Hepatocyte (in vitro differentiated cells): ENCODE data around the gene EVI5L. TPM values are rescaled to one million over a fixed set of nuclear protein-coding genes. Genes with fewer than 3 reads are reported as not detected.

Experiments used
- DNase-seq: peaks from one replicate; pipeline ENCODE4 v3.0.0-alpha.2; 2016; ENCODE audit warnings: low spot score
- H2AFZ ChIP-seq: fragments of 200-600 bp; sonication (generic); 2 replicates; pipeline ENCODE4 v1.6.0; 2016; ENCODE audit warnings: antibody characterized with exemption, mild to moderate bottlenecking
- H3K27ac ChIP-seq: fragments of 200-600 bp; sonication (generic); 2 replicates; pipeline ENCODE4 v1.5.1; 2016; ENCODE audit warnings: mild to moderate bottlenecking
- H3K27me3 ChIP-seq: fragments of 200-600 bp; sonication (generic); 2 replicates; pipeline ENCODE4 v1.6.1; 2016
- H3K36me3 ChIP-seq: fragments of 200-600 bp; sonication (generic); replicated peaks from 2 replicates; pipeline ENCODE4 v1.5.1; 2016; ENCODE audit warnings: low read depth; ENCODE audit not compliant: insufficient read depth
- H3K4me1 ChIP-seq: fragments of 200-600 bp; sonication (generic); 2 replicates; pipeline ENCODE4 v1.5.1; 2016; ENCODE audit warnings: mild to moderate bottlenecking, moderate library complexity; ENCODE audit not compliant: insufficient read depth
- H3K4me2 ChIP-seq: fragments of 200-600 bp; sonication (generic); 2 replicates; pipeline ENCODE4 v1.6.0; 2016
- H3K4me3 ChIP-seq: fragments of 200-600 bp; sonication (generic); 2 replicates; pipeline ENCODE4 v1.5.1; 2016; ENCODE audit warnings: mild to moderate bottlenecking
- H3K79me2 ChIP-seq: fragments of 200-600 bp; sonication (generic); 2 replicates; pipeline ENCODE4 v1.6.0; 2017; ENCODE audit warnings: mild to moderate bottlenecking
- H3K9me2 ChIP-seq: fragments of 200-600 bp; sonication (generic); replicated peaks from 2 replicates; pipeline ENCODE4 v1.6.0; 2017; ENCODE audit warnings: mild to moderate bottlenecking; ENCODE audit not compliant: insufficient read depth
- H3K9me3 ChIP-seq: fragments of 200-600 bp; sonication (generic); 2 replicates; pipeline ENCODE4 v1.5.1; 2016; ENCODE audit warnings: low read depth, mild to moderate bottlenecking
- H4K20me1 ChIP-seq: fragments of 200-600 bp; sonication (generic); 2 replicates; pipeline ENCODE4 v1.6.0; 2016; ENCODE audit warnings: mild to moderate bottlenecking; ENCODE audit not compliant: insufficient read depth, poor library complexity, severe bottlenecking
- EZH2 ChIP-seq: fragments of 200-600 bp; sonication (generic); IDR thresholded peaks from 2 replicates; pipeline ENCODE4 v1.6.1; 2016; ENCODE audit warnings: antibody characterized with exemption, mild to moderate bottlenecking, borderline replicate concordance
- EZH2phosphoT487 ChIP-seq: fragments of 200-600 bp; sonication (generic); IDR thresholded peaks from one replicate; pipeline ENCODE4 v1.6.1; 2018; ENCODE audit warnings: antibody characterized with exemption, mild to moderate bottlenecking, low read depth, moderate library complexity; ENCODE audit not compliant: unreplicated experiment, severe bottlenecking
- WGBS: methylation state at CpG from one replicate; pipeline ENCODE4 v1.1.6; 2016; ENCODE audit warnings: low lambda C conversion rate; ENCODE audit errors: missing lambda C conversion rate; 5-methylcytosine and 5-hydroxymethylcytosine counted together
- polyA plus RNA-seq: library from polyadenylated mRNA; unstranded; fragments of >200 nt; fragmentation: Nextera tagmentation; extraction: Ambion mirVana; gene quantifications from 2 replicates; pipeline ENCODE4 v1.2.1, GENCODE V29; 2016
- total RNA-seq: library from RNA; depleted of rRNA; stranded (reverse); fragments of >200 nt; gene quantifications from 2 replicates; pipeline ENCODE4 v1.2.3, GENCODE V29; 2014
- TF ChIP-seq, protein P1 (sequence below): fragments of 200-600 bp; sonication (generic); IDR thresholded peaks from 2 replicates; pipeline ENCODE4 v1.5.1; 2016; ENCODE audit warnings: antibody characterized with exemption, mild to moderate bottlenecking; ENCODE audit not compliant: poor library complexity

Gene EVI5L
- total and polyA plus RNA-seq, 2 experiments from 2014 or later: 10.7 to 11.5 TPM

DNA sequence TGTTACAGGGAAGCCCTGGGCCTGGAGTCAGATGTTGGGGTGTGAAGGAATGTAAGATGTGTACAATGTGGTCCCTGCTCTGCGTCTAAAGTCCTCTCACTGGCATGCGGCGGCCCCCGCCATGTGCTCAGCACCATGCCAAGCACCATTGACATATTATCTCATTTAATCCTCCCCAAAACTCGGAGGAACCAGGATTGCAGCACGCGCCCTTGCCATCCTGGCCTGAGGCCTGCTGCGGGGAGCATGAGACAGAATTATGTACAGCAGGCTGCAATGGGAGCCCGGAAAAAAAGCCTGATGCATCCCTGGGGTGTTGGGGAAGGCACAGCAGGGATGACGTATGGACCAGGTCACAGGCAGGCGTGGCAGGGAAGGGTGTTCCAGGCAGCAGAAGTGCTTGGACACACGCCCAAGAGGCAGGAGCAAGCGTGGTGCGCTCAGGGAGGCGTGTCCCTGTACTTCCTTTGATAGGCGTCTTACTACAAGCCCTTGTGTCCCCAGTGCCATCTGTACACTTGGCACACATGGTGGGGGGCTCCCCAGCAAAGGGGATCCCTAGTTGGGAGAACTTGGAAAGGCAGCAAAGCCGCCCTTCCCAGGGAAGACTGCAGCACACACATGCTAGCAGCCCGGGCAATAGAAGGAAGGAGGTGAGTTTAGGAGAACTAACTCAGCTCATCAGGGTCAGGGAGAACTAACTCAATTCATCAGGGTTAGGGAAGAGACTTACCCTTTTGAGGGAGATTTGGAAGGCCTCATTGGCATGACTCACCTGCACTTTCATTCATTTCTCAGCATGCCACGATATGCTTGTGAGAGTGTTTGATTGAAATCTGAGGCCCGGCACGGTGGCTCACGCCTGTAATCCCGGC is 3.4 kb downstream of the EVI5L start:
- peaks cover 13% of the 10 kb centered on the region for H3K79me2 ChIP-seq
- no peak overlapping the region for H3K4me2 ChIP-seq
- TF ChIP-seq, protein P1, sequence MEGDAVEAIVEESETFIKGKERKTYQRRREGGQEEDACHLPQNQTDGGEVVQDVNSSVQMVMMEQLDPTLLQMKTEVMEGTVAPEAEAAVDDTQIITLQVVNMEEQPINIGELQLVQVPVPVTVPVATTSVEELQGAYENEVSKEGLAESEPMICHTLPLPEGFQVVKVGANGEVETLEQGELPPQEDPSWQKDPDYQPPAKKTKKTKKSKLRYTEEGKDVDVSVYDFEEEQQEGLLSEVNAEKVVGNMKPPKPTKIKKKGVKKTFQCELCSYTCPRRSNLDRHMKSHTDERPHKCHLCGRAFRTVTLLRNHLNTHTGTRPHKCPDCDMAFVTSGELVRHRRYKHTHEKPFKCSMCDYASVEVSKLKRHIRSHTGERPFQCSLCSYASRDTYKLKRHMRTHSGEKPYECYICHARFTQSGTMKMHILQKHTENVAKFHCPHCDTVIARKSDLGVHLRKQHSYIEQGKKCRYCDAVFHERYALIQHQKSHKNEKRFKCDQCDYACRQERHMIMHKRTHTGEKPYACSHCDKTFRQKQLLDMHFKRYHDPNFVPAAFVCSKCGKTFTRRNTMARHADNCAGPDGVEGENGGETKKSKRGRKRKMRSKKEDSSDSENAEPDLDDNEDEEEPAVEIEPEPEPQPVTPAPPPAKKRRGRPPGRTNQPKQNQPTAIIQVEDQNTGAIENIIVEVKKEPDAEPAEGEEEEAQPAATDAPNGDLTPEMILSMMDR: no peak
- TF ChIP-seq EZH2 (no peak), EZH2phosphoT487 (no peak)
- H3K4me1 ChIP-seq: peaks cover 3% of the 10 kb centered on the region
- no peaks in the 10 kb centered on the region for H4K20me1 ChIP-seq
- H3K9me2 ChIP-seq: no peaks in the 10 kb centered on the region
- 88% methylated on average over 23 of the region's 23 CpGs for WGBS
- no peak overlapping the region for H3K27ac ChIP-seq
- no peak overlapping the region for H3K4me3 ChIP-seq
- H3K9me3 ChIP-seq: no peaks in the 10 kb centered on the region
- no peaks in the 10 kb centered on the region for H3K36me3 ChIP-seq
- DNase-seq: no peak
- H2AFZ ChIP-seq: no peak overlapping the region
- no peaks in the 10 kb centered on the region for H3K27me3 ChIP-seq

DNA sequence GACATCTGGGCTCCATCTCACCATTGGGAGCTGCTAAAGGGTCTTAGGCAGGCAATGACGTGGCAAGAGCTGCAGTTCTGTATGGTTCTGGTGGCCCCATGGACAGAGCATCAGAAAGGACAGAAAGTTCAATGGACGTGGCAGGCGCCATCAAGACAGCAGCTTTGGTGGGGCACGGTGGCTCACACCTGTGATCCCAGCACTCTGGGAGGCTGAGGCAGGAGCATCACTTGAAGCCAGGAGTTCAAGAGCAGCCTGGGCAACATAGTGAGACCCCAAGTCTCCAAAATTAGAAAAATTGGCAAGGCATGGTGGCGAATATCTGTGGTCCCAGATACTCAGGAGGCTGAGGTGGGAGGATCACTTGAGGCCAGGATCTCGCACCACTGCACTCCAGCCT is 9.5 kb downstream of the EVI5L start:
- Histone ChIP-seq H3K4me3 (no peak overlapping the region), H3K27me3 (no peaks in the 10 kb centered on the region), H3K36me3 (no peaks in the 10 kb centered on the region), H3K9me2 (no peaks in the 10 kb centered on the region), H3K4me1 (no peaks in the 10 kb centered on the region), H3K4me2 (no peak overlapping the region), H3K27ac (no peak overlapping the region), H4K20me1 (no peaks in the 10 kb centered on the region), H3K79me2 (peaks cover 5% of the 10 kb centered on the region), H3K9me3 (no peaks in the 10 kb centered on the region), H2AFZ (no peak overlapping the region)
- WGBS: 90% methylated on average over 6 of the region's 6 CpGs
- TF ChIP-seq, protein P1: no peak
- TF ChIP-seq EZH2: no peak
- TF ChIP-seq EZH2phosphoT487: no peak
- no peak for DNase-seq

DNA sequence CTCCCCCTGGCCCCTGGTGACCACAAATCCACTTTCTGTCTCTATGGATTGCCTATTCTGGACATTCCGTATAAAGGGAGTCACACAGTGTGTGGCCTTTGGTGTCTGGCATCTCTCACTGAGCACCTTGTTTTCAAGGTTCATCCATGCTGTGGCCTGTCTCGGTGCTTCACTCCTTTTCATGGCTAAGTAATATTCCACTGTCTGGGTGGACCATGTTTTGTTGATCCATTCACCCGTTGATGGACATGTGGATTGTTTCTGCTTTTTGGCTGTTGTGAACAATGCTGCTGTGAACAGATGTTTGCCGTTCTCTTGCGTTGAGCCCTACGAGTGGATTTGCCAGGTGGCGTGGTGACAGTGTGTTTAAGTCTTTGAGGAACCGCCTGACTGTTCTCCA is 10.6 kb downstream of the EVI5L start:
- 98% methylated on average over 8 of the region's 8 CpGs for WGBS

More for the DNA sequence above, 10.6 kb downstream of the EVI5L start:
- DNase-seq: no peak
- Histone ChIP-seq H4K20me1 (no peaks in the 10 kb centered on the region), H3K79me2 (no peaks in the 10 kb centered on the region), H3K4me2 (no peak overlapping the region), H3K9me3 (no peaks in the 10 kb centered on the region), H3K36me3 (no peaks in the 10 kb centered on the region), H2AFZ (no peak overlapping the region), H3K27ac (no peak overlapping the region), H3K27me3 (no peaks in the 10 kb centered on the region), H3K9me2 (no peaks in the 10 kb centered on the region), H3K4me1 (no peaks in the 10 kb centered on the region), H3K4me3 (no peak overlapping the region)
- no peak for TF ChIP-seq EZH2
- no peak for TF ChIP-seq EZH2phosphoT487
- TF ChIP-seq, protein P1: no peak
